Activated gamma-delta T cell treated with Interleukin-2 at 50 U/mL for 16 hours (primary cell): ENCODE results near the gene IDH3G.
A peak's percentile ranks its signal among the peaks of the same experiment; 100 is the strongest.

ENCODE experiments used
- DNase-seq: peaks from one replicate; pipeline ENCODE4 v3.0.0-alpha.2; 2020

The IDH3G gene

DNA sequence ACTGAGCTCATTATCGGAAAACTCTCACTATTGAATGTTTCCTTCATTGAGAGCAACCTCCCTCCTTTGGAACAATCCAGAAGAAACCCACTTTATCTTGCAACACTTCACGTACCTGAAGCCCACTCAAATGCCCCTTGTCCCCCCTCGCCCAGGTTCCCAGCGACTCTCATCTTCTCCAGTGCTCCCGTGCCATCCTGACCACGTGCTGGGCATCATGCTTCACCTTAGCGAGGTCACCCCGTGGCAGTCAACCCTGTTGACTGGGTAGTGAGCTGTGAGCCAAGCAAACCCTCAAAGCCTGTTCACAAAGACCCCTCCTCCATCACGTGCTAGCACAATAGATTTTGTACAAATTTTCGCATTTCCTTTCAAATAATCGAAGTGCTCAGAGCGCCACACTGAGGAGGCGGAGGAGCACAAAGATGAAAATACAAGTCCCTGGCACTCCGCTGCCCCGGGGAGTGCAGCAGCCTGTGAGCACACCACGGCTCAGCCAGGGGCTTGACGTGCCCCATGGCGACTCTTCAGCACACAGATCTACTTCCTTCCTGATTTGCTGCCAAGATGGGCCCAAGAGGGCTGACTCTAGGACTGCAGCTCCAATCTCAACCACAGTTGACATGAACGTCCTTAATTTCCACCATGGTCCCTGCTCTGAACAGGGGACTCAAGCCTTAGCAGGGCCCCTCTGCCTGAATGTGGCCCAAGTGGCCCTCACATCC lies 20.6 kb upstream of the IDH3G start:
- no peak for DNase-seq

DNA sequence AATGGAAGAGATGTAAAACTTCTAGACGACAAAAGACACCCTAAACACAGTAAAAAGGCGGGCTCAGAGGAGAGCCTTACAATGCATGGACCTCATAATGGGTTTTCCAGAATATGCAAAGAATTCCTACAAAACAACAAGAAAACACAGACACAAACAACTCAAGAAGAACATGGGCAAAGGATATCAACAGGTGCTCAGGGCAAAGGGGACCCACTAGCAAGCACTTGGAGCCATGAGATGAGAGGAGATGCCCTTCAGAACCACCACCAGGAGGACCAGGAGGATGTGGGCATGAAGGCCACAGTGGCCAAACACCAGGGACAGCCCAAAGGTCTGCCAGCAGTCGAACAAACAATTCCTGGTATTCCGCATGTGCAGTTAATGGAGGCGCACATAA lies 19.0 kb upstream of the IDH3G start:
- no peak for DNase-seq

DNA sequence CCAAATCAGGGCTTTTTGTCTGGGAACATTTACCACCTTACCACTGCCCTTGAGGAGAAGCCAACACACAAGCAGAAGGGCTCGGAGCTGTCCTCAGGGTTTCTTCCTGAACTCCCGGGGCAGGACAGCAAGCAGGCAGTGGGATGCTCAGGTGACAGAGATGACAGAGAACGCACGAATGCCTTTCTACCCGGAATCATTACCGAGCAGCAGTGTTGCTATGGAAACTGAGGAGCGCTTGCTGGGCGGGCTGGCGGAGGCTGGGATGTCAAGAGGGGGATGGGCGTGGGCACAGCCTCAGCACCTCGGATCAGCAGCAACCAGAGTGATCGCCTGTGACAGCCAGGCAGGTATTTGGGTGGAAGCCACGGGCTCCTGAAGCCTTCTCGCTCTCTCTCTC lies 18.0 kb upstream of the IDH3G start:
- DNase-seq, result no peak

DNA sequence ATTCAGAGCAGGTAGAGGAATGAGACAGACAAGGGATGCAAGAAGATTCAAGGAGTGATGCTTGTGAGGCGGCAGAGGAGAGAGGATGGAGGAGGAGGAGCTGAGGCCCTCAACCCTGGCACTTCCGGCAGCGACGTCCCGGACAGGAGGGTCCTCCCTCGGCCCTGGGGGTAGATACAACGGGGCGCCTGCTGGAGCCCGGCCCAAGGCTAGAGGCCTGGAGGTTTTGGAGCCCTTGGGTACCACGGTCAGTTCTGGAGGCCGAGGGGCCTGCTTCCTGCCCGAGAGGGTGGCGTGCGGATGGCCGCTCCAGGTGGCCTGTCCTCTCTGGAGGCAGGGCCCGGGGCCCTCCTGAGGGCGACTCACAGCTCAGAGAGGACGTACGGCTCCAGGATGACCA lies 13.8 kb upstream of the IDH3G start:
- no peak for DNase-seq

DNA sequence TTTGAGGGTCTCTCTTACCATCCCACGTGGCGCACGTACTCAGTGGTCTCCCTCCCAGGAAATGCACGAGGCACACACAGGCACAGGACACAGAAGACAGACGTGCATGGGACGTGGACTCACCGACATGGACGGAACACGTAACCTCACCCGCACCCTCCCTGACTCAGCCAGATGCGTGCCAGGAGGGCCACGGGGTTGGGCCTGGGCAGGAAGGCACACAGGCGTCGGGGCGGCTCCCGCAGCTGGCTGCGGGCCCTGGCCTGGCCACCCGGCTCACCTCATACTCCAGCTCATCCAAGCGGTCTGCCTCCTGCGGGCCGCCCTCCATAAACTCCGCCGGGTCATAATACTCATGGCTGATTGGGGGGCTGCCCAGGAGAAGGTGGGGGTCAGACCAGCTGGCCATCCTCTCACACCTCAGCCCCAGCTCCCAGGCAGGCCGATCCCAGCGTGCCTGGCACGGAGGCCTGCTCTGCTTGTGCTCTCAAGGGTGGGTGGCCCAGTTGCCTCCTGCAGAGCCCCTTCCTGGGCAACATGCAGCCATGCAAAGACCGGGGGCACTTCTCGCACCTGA lies 12.9 kb upstream of the IDH3G start:
- DNase-seq, result no peak

DNA sequence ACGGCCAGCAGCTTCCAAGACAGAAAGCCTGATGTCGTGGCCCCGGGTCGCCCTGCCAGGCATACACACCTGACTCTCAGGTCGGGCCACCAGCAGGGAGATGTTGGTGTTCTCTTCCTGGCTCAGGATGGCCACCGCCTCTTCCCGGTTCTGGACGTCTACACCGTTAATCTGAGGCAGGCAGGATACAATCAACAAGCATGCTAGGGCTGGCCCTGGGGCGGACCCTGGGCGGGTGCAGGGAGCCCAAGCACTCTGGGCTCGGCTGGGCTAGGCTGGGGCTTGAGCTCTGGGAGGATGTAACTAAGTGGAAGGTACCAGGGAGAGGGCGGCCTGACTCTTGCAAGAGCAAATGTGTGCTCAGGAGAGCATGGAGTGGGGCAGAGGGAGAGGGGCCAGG lies 11.3 kb upstream of the IDH3G start:
- DNase-seq, result no peak

DNA sequence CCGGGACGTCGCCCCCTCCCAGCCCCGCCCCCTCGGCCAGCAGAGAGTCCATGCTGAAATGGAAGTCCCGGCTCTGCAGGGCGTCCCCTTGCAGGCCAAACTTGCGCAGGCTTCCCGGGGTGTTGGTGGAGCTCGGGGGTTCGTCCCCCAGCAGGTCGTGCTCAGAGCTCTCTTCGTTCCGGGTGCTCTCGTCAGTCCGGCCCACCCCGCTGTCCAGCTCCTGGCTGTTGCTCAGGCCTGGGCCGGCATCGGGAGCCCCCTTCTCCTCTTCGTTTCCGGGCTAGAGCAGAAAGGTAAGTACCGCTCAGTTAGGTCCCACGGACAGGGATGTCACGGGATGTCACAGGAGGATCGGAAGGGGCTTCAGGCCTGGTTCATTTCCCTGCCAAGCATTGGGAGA lies 10.4 kb upstream of the IDH3G start:
- DNase-seq, result no peak

DNA sequence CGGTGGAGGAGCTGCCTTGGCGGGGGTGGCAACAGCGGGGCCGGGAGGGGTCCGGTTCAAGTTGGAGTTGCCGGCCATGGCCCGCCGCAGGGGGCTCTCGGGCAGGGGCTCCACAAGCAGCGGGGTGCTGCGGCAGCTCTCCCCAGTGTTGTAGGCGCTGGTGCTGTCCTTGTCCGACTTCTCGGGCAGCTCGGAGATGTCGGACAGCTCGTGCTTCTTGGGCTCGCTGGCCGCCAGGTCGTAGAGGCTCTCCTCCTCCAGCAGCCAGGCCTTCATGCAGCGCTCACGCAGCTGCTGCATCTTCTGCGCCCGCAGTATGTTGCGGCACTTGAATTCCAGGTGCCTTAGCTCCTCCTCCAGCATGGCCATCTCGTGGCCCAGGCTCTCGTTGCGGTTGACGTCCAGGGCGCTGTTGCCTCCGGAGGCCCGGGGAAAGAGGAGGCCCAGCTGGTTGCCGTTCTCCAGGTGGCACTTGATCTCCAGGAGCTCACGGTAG lies 10.0 kb upstream of the IDH3G start:
- no peak for DNase-seq

DNA sequence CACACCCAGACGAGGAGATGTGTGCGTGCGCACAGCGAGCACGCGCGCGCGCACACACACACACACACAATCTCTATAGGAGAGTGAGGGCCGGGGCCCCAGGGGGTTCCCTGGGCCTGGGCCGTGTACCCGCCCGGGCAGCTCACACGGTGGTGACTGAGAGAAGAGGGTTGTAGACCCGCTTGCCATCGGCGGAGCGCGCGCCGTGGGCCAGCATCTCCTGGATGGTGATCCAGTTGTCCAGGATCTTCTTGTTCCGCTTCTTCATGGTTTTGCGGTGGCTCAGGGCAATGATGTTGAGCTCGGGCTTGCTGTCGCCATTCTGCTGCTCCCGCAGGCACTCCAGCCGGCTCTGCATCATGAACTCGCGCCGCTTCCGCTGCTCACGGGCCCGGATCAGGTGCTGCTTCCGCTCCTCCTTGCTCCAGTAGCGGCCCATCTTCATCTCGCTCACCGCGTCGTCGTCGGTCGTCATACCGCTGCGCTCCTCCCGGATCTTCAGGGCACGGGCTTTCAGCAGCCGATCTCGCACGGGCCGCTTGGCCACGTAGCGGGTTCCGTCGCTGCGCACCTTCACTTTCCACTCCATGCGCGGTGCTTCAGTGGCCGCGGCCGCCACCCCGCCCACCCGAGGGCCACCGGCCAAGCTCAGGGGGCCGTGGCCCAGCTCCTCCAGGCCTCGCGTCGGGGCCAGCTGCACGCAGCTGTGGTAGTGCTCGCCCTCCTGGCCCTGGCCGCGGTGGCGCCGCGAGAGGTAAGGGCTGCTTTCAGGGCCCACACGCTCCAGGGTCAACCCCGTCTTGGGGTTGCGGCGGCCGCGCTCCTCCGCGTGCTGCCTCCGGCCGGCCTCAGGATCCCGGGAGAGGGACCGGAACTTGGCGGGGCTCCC lies 9.3 kb upstream of the IDH3G start:
- no peak for DNase-seq

DNA sequence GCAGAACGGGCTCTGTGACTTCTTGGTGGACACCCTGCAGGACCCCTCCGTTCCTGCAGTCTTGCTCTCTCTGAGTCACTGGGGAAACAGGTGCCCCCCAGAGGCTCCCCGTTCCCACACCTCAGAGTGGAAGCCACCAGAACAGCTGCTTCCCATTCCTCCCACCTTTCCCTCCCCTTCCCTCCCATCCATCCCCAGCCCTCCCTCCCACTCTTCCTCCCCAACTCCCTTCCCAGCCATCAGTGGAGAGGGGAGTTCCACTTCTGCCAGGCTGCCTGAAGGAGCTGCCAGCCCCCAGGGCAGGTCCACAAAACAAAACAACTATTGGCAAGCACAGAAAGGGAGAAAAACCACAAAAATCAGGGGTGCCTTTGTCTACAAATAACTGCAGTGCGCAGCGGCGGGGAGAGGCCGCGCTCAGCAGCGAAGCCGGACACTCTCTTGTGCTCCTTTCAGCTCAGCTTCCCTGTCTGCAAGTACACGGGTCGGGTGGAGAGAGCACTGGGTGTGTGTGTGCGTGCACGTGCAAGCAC lies 8.4 kb upstream of the IDH3G start:
- DNase-seq, result no peak

DNA sequence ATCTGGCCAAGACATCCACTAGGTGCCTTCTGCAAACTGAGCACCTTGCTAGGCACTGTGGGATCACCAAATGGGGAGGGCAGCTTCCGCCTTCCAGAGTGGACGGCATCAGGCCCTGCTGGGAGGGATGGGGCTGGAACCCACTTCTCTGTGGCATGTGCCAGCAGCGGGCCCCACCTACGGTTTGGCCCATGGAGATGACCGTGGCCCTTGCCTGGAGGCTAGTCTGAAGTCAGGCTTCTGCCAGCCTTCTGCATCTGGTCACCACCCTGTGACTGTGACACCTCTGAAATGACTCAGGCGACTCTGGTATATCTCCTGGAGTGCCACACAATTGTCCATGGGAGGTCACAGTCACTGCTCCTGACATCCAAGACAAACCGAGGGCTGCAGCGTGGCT lies 7.5 kb upstream of the IDH3G start:
- DNase-seq, result no peak

DNA sequence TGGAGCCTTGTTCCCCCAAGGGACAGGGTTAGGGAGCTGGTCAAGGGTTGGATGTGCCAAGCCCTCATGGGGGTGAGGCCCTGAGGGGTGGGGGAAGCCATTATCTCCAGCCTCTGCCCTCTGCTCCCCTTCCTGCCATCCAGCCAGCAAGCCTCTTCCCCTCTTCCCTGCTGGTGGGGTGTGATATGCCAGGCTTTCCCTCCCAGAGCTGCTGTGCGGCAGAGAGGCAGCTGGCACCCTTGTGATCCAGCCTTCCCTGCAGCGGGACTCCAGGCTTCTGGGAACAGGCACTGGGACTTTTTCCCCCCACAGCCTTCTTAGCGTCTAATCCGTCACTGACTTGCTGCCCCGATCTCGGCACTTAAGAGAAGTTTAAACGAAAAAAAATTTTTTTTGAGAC lies 6.6 kb upstream of the IDH3G start:
- no peak for DNase-seq

DNA sequence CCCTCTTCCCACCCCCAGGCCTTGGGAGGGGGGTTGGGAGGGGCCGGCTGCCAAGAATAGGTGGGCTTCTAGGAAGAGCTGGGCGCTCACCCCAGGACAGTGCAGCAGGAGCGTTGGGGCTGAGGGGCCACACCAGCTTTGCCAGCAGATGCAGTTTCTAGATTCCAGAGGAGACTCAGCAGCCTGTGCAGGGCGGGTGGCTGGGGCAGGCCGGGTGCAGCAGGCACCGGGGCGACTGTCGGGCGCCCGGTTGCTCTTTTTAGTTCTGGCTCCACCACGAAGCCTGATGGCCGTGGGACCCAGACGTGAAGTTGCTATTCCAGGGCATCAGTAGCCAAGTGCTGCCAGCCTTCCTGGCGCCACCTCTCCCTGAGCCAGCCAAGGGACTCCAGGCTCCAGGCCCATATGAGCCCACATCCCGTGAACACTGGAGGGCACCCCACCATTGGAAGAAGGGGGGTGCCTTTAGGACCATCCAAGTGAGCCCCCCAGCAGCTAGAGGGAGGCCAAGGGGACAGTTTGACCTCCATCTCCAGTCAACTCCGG lies 6.1 kb upstream of the IDH3G start:
- DNase-seq, result no peak

DNA sequence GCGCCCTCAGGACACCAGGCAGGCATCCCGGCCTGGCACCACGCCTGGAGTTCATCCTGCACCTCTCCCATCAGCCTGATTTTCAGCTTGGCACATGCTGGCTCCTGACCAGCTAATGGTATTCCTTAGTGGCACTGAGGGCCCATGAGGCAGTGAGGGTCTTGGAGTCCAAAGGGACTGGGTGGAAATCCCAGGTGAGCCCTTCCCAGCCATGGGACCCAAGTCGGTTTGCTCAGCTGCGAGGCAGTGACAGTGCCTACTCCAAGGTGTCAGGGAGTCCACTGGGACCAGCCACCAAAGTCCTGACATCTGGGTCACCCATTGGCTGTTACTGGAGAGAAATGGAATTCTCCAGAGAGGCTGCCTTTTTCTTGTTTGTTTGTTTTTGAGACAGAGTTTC lies 5.2 kb upstream of the IDH3G start:
- DNase-seq, result no peak

DNA sequence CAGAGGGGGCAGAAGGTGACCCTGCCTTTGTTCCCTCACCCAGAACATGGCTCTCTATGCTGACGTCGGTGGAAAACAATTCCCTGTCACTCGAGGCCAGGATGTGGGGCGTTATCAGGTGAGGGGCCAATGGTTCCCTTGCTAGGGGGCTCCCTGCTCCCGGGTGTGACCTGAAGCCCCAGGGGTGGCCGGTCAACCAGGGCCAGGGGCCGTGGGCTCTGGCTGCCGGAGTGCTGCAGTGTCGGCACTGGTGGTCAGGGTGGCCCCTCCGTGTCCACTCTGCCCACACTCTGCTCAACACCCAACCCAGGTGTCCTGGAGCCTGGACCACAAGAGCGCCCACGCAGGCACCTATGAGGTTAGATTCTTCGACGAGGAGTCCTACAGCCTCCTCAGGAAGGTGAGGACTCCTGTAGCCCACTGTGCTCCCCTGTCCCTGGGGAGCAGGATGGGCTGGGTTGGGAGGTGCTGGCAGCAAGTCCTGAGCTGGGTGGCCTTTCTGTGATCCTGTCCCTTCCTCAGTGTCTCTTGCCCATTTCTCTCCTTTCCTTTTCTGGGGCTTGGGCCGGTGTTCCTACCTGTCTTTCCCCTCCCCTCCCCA lies 3.3 kb upstream of the IDH3G start:
- DNase-seq, result no peak

DNA sequence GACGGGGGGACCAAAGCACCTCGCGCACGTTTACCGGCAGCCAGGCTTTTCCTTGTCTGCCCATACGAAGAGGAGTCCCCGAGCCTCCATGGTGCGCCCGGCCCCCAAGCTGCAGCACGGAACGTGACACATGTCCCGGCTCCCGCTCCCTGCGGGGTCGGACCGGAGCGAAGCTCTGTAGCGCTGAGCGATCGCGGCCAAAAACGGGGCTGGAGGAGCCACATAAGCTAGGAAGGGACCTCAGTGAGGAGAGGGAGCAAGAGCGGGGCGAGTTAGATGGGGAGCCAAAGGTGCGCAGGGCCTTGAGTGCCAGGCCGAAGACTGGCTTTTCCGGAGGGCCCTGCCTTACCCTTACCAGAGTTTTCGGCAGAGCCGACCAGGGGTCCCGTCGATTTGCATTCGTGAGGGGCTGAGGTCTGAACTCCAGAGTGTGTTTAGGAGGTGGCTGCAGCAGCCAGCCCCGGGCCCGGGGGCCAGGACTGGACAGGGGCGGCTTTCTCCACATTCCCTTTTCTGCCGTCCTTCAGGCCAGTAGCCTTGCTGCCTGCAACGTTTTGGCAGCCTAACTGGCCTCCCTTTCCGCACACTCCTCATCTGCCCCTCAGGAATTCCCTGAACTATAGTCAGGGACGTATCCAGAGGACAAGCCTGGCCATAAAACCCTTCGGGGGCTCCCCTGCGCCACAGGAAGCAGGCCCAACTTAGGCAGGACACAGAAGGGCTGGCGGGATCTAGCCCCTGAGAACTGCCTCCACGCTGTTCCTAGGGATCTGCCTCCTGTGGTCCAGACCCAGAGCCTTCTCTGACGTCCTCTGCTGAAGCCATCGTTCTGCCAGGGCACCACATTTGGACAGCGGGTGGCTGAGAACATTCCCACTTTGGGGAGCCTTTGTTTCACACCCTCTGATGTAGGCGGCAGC lies 982 bp upstream of the IDH3G start:
- peak; percentile 15 for DNase-seq

DNA sequence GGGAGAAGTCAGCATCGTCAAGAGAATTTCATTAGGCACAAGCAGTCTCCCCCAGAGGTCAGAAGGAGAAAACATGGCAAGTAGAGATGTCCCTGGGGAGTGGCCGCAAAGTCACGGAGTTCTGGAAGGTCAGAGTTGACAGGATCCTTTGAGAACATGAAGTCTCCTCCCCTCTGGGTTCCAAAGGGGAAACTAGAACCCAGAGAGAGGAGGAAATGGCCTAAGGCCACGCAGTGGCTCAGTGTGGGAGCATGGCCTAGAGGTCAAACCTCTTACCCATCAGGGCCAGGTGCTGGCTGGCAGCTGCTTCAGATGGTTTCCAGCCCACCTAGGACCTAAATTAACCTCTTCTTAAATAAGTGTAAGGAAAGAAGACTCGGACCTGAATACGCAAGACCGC lies 884 bp downstream of the IDH3G start:
- DNase-seq, result no peak

DNA sequence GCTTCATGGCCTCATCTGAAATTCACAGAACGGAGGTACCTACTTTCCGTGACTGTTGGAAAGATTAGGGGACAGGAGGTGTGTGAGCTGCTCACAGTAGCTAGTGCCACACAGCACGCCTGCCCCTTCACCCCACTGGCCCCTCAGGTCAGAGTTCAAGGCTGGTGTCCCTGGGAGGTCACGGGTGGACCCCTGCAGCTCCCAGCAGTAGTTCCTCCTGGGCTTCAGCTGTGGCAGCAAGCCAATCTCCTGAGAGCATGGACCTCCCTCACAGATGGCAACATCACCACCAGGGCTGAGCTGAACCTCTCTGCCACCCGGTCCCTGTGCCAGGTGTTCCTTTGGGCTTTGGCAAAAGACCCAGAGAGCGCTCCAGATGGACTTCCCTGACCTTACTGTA lies 1.8 kb downstream of the IDH3G start:
- no peak for DNase-seq

DNA sequence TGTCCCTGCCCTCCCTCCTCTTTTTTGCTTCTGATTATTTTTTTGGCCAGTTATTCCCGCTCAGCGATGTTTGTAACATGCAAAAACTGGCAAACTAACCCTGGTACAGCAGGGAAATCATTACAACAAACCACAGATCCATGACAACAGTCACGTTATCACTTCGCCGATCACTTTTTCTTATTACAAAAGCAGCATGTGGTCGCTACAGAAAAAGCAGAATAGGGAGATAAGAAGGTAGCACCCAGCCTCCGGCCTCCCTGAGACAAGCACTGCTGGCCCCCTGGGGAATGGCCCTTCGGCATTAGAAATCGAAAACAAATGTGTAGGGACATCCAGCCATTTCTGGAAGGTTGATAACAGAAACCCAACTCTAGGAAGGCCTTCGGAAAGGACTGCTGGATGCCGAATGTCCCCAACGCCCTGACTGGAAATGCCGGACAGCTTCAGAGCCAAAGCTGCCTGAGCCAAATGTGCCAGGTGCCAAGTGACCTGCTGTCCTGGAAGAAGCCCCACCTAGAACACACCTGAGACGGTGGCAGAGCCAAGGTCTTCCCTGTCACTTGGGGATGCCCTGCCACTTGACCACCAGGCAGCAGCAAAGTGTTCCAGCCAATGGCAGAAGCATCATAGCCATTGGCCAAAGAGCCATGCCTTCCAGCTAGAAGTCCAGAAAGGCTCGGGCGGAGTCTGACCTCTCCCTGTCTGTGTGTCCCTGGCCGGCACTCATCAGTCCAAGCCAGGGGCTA lies 2.9 kb downstream of the IDH3G start:
- no peak for DNase-seq

DNA sequence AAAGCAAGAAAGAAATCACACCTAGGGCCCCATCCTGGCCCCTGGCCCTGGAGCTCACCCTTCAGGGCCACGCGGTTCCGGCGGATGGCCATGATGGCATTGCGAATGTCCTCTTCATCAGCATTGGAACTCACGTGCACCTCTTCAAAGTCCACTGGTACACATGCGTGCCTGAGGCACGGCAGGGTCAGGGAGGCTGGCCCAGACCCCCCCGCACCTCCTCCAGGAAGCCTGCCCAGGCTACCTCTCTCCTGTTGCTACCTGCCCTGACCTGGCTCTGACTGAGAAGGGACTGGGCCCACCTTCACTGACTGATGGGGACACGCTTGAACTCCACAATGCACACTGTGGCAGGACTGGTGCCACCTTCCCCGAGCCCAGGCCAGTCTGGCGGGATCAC lies 4.5 kb downstream of the IDH3G start:
- DNase-seq, result no peak

DNA sequence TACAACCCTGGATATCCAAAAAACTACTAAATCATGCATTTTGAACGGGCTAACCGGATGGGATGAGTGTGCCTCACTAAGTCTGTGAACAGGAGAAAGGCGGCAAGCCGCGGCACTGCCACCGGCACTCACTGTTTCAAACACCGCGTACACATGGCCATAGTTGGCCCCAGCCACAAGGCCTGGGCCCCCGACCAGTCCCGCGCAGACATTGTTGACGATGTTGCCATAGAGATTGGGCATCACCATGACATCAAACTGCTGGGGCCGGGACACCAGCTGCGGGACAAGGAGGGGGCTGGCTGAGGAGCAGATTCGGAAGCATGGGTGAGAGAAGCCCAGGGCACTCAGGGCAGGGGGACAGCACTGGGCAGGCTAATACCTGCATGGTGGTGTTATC lies 7.5 kb downstream of the IDH3G start:
- DNase-seq, result no peak
